ENCODE data around the gene ZBTB20.

Gene ZBTB20

DNA sequence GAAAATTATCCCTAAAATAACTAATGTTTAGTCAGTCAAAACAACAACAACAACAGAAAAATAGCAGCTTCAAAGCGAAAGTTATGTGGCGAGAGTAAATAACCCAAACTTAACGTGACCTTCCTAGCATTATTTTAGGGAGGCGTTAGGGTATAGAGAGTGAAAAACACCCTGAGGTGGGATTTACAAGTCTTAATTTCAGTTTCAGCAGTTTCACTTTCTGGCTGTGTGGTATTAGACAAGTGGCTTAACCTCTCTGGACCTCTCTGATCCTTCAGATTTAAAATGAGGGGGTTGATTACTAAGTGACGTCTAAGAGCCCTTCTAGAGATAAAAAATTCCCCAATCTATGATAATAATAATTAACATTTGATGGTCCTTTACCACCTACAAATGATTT is 291.2 kb downstream of the ZBTB20 start:
- no peak overlapping the region for H2AFZ ChIP-seq (ENCODE audit: low read depth, low read length, severe bottlenecking)
- H3K4me2 ChIP-seq (ENCODE audit: low read depth, low read length, poor library complexity, severe bottlenecking), result no peak overlapping the region
- H3K9ac ChIP-seq (ENCODE audit: low read length), result no peak overlapping the region
- no peaks in the 10 kb centered on the region for H3K9me2 ChIP-seq (replicated peaks; ENCODE audit: insufficient read depth, low read length)
- no peaks in the 10 kb centered on the region for H3K79me2 ChIP-seq (ENCODE audit: insufficient read depth, low read length)
- no peak overlapping the region for H3K27ac ChIP-seq (ENCODE audit: low read depth, low read length)
- TF ChIP-seq EZH2phosphoT487 (conservative IDR thresholded peaks at IDR 0.05; ENCODE audit: low read length), result no peak
- TF ChIP-seq, protein P1, sequence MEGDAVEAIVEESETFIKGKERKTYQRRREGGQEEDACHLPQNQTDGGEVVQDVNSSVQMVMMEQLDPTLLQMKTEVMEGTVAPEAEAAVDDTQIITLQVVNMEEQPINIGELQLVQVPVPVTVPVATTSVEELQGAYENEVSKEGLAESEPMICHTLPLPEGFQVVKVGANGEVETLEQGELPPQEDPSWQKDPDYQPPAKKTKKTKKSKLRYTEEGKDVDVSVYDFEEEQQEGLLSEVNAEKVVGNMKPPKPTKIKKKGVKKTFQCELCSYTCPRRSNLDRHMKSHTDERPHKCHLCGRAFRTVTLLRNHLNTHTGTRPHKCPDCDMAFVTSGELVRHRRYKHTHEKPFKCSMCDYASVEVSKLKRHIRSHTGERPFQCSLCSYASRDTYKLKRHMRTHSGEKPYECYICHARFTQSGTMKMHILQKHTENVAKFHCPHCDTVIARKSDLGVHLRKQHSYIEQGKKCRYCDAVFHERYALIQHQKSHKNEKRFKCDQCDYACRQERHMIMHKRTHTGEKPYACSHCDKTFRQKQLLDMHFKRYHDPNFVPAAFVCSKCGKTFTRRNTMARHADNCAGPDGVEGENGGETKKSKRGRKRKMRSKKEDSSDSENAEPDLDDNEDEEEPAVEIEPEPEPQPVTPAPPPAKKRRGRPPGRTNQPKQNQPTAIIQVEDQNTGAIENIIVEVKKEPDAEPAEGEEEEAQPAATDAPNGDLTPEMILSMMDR (IDR thresholded peaks at IDR 0.05; ENCODE audit: insufficient read depth, low read length, poor library complexity, severe bottlenecking), result no peak
- H3K36me3 ChIP-seq (ENCODE audit: low read length), result no peaks in the 10 kb centered on the region
- no peak overlapping the region for H3K4me3 ChIP-seq (ENCODE audit: insufficient read depth, low read length, poor library complexity, severe bottlenecking)
- no peaks in the 10 kb centered on the region for H3K9me3 ChIP-seq (ENCODE audit: insufficient read depth, low read length)
- no peaks in the 10 kb centered on the region for H3K27me3 ChIP-seq (ENCODE audit: low read length)
- no peaks in the 10 kb centered on the region for H4K20me1 ChIP-seq (ENCODE audit: low read depth, low read length)
- H3F3A ChIP-seq (ENCODE audit: insufficient read depth), result no peaks in the 10 kb centered on the region

DNA sequence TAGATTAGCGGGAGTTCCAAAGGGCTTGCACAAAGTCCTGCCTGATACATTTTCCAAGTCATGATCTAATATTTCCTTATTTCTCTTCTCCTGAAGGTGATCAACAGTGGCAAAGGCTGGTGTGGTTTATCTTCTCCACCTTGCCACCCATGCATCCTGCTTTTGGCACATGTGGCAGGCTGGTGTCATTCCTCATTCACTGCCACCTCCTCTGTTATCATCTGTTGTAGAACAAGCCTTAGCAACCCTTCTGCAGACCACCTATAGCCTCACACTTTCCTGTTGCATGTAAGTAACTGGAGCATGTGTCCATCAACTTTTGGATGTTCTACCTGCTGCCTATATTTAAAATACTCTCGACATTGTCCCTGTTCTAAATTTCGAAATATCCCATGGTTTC is 294.1 kb downstream of the ZBTB20 start:
- no peaks in the 10 kb centered on the region for H4K20me1 ChIP-seq (ENCODE audit: low read depth, low read length)
- H3F3A ChIP-seq (ENCODE audit: insufficient read depth), result no peaks in the 10 kb centered on the region
- no peak overlapping the region for H3K9ac ChIP-seq (ENCODE audit: low read length)
- H3K79me2 ChIP-seq (ENCODE audit: insufficient read depth, low read length), result no peaks in the 10 kb centered on the region
- H3K9me2 ChIP-seq (replicated peaks; ENCODE audit: insufficient read depth, low read length), result no peaks in the 10 kb centered on the region
- H3K27me3 ChIP-seq (ENCODE audit: low read length), result no peaks in the 10 kb centered on the region
- no peak overlapping the region for H3K4me2 ChIP-seq (ENCODE audit: low read depth, low read length, poor library complexity, severe bottlenecking)
- no peak for TF ChIP-seq EZH2phosphoT487 (conservative IDR thresholded peaks at IDR 0.05; ENCODE audit: low read length)
- TF ChIP-seq, protein P1 (IDR thresholded peaks at IDR 0.05; ENCODE audit: insufficient read depth, low read length, poor library complexity, severe bottlenecking), result no peak
- H3K27ac ChIP-seq (ENCODE audit: low read depth, low read length), result no peak overlapping the region
- H3K4me3 ChIP-seq (ENCODE audit: insufficient read depth, low read length, poor library complexity, severe bottlenecking), result no peak overlapping the region
- no peaks in the 10 kb centered on the region for H3K9me3 ChIP-seq (ENCODE audit: insufficient read depth, low read length)
- no peak overlapping the region for H2AFZ ChIP-seq (ENCODE audit: low read depth, low read length, severe bottlenecking)
- no peaks in the 10 kb centered on the region for H3K36me3 ChIP-seq (ENCODE audit: low read length)

DNA sequence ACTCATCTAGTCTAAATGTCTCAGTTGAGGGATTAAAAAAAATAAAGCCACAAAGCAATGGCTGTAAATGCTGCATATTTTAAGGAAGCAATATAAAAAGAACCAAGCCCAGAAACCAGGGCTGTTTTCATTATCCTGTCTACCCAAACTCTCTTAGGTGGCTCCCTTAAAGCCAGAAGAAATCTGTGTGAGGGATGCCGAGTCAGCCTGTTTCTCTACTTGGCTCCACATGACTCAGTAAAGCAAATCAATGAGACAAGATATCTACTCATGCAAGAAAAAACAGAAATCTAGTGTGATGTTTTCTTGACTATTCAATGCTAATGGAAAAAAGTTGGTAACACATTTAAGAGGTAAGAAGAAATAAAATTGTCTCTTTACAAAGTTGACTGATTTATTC is 296.2 kb downstream of the ZBTB20 start:
- Histone ChIP-seq H3K79me2 (ENCODE audit: insufficient read depth, low read length) (no peaks in the 10 kb centered on the region), H4K20me1 (ENCODE audit: low read depth, low read length) (no peaks in the 10 kb centered on the region), H3K9me2 (replicated peaks; ENCODE audit: insufficient read depth, low read length) (no peaks in the 10 kb centered on the region), H3K36me3 (ENCODE audit: low read length) (no peaks in the 10 kb centered on the region), H3K27me3 (ENCODE audit: low read length) (no peaks in the 10 kb centered on the region), H3F3A (ENCODE audit: insufficient read depth) (no peaks in the 10 kb centered on the region), H3K9me3 (ENCODE audit: insufficient read depth, low read length) (no peaks in the 10 kb centered on the region), H3K27ac (ENCODE audit: low read depth, low read length) (no peak overlapping the region), H3K4me2 (ENCODE audit: low read depth, low read length, poor library complexity, severe bottlenecking) (no peak overlapping the region), H2AFZ (ENCODE audit: low read depth, low read length, severe bottlenecking) (no peak overlapping the region), H3K9ac (ENCODE audit: low read length) (no peak overlapping the region), H3K4me3 (ENCODE audit: insufficient read depth, low read length, poor library complexity, severe bottlenecking) (no peak overlapping the region)
- no peak for TF ChIP-seq EZH2phosphoT487 (conservative IDR thresholded peaks at IDR 0.05; ENCODE audit: low read length)
- TF ChIP-seq, protein P1 (IDR thresholded peaks at IDR 0.05; ENCODE audit: insufficient read depth, low read length, poor library complexity, severe bottlenecking), result no peak

All from SU-DHL-6 (cell line).